ENCODE results near the gene TARS3.

- TF ChIP-seq CTCF (IDR thresholded peaks at IDR 0.05), result no peak
- TF ChIP-seq POLR2AphosphoS5 (IDR thresholded peaks at IDR 0.05; ENCODE audit: insufficient read depth in 1 of 2, low read depth in 1 of 2), result no peak
Measured at GRCh38 chr15:101618076-101618475, 106.2 kb downstream of the TARS3 start.

All from vagina (tissue), 2 donors.